ENCODE results near the gene SLC22A15. TPM values are rescaled to one million over a fixed set of nuclear protein-coding genes. Genes with fewer than 3 reads are reported as not detected.
A peak's percentile ranks its signal among the peaks of the same experiment; 100 is the strongest.

The SLC22A15 gene
- total RNA-seq, result 1 to 10 TPM; 1.5 to 2.6 TPM

- peaks cover 8% of the 10 kb centered on the region for H3K4me1 Mint-ChIP-seq (ENCODE audit: low read depth)
- H3K36me3 Mint-ChIP-seq (ENCODE audit: insufficient read depth in 2 of 2), result peaks cover 0 to 5% of the 10 kb centered on the region in 2 donors
- H3K27ac Mint-ChIP-seq, result peak within 1 kb of the TSS; percentile 84
- peaks cover 10% of the 10 kb centered on the region for H3K27me3 Mint-ChIP-seq (ENCODE audit: low read depth)
- peak within 1 kb of the TSS; percentile 89 to 97 for H3K4me3 Mint-ChIP-seq
- ATAC-seq (replicated peaks in 1 of 2) (peak; percentile 85 to 88), DNase-seq (peak; percentile 61 to 67)
- no peaks in the 10 kb centered on the region for H3K9me3 Mint-ChIP-seq
These were observed at the start of gene SLC22A15 for GRCh38 chr1:115976062-115976920. Gene SLC22A15, plus strand, starts transcription at chr1:115976513. Its CDS starts 115 bp downstream, at chr1:115976628.

GRCh38 chr1:115927971-115928370 is 48.3 kb upstream of the SLC22A15 start:
- DNase-seq (no peak), ATAC-seq (replicated peaks in 1 of 2) (no peak)
- no peaks in the 10 kb centered on the region for H3K9me3 Mint-ChIP-seq
- no peaks in the 10 kb centered on the region for H3K4me1 Mint-ChIP-seq (ENCODE audit: low read depth)
- no peaks in the 10 kb centered on the region for H3K27me3 Mint-ChIP-seq (ENCODE audit: low read depth)
- H3K36me3 Mint-ChIP-seq (ENCODE audit: insufficient read depth in 2 of 2), result no peaks in the 10 kb centered on the region
- no peak overlapping the region for H3K4me3 Mint-ChIP-seq
- H3K27ac Mint-ChIP-seq, result no peak overlapping the region

- DNase-seq, result no peak
- Mint-ChIP-seq H3K27ac (no peak overlapping the region), H3K36me3 (ENCODE audit: insufficient read depth in 2 of 2) (no peaks in the 10 kb centered on the region), H3K4me1 (ENCODE audit: low read depth) (no peaks in the 10 kb centered on the region), H3K4me3 (no peak overlapping the region), H3K27me3 (ENCODE audit: low read depth) (no peaks in the 10 kb centered on the region), H3K9me3 (peaks cover 0 to 2% of the 10 kb centered on the region in 2 donors)
- ATAC-seq (replicated peaks in 1 of 2), result no peak
These were observed 46.4 kb upstream of the SLC22A15 start for GRCh38 chr1:115929881-115930280.

- Mint-ChIP-seq H3K27me3 (ENCODE audit: low read depth) (no peaks in the 10 kb centered on the region), H3K27ac (no peak overlapping the region), H3K4me3 (no peak overlapping the region), H3K9me3 (peaks cover 0 to 2% of the 10 kb centered on the region in 2 donors), H3K4me1 (ENCODE audit: low read depth) (no peaks in the 10 kb centered on the region), H3K36me3 (ENCODE audit: insufficient read depth in 2 of 2) (no peaks in the 10 kb centered on the region)
- ATAC-seq (replicated peaks in 1 of 2) (no peak), DNase-seq (no peak)
These were observed 42.7 kb upstream of the SLC22A15 start for GRCh38 chr1:115933625-115934024.

- no peak for DNase-seq
- no peak for ATAC-seq (replicated peaks in 1 of 2)
- Mint-ChIP-seq H3K27ac (no peak overlapping the region), H3K36me3 (ENCODE audit: insufficient read depth in 2 of 2) (no peaks in the 10 kb centered on the region), H3K4me1 (ENCODE audit: low read depth) (no peaks in the 10 kb centered on the region), H3K27me3 (ENCODE audit: low read depth) (no peaks in the 10 kb centered on the region), H3K9me3 (peaks cover 0 to 2% of the 10 kb centered on the region in 2 donors), H3K4me3 (no peak overlapping the region)
These were observed 36.9 kb upstream of the SLC22A15 start for GRCh38 chr1:115939455-115939854.

GRCh38 chr1:115946116-115946515 is 30.2 kb upstream of the SLC22A15 start:
- peaks cover 12% of the 10 kb centered on the region for H3K27me3 Mint-ChIP-seq (ENCODE audit: low read depth)
- H3K9me3 Mint-ChIP-seq, result no peaks in the 10 kb centered on the region
- no peak overlapping the region for H3K27ac Mint-ChIP-seq
- no peak for ATAC-seq (replicated peaks in 1 of 2)
- no peaks in the 10 kb centered on the region for H3K36me3 Mint-ChIP-seq (ENCODE audit: insufficient read depth in 2 of 2)
- no peak for DNase-seq
- H3K4me3 Mint-ChIP-seq, result no peak overlapping the region
- no peaks in the 10 kb centered on the region for H3K4me1 Mint-ChIP-seq (ENCODE audit: low read depth)

- Mint-ChIP-seq H3K4me3 (no peak overlapping the region), H3K27ac (no peak overlapping the region), H3K27me3 (ENCODE audit: low read depth) (peaks cover 12% of the 10 kb centered on the region), H3K9me3 (no peaks in the 10 kb centered on the region), H3K4me1 (ENCODE audit: low read depth) (peaks cover 5% of the 10 kb centered on the region), H3K36me3 (ENCODE audit: insufficient read depth in 2 of 2) (no peaks in the 10 kb centered on the region)
- DNase-seq (no peak), ATAC-seq (replicated peaks in 1 of 2) (no peak)
These were observed 27.2 kb upstream of the SLC22A15 start for GRCh38 chr1:115949156-115949555.

GRCh38 chr1:115951560-115951959 is 24.8 kb upstream of the SLC22A15 start:
- Mint-ChIP-seq H3K4me1 (ENCODE audit: low read depth) (peaks cover 5% of the 10 kb centered on the region), H3K27me3 (ENCODE audit: low read depth) (peaks cover 23% of the 10 kb centered on the region), H3K4me3 (no peak overlapping the region), H3K9me3 (no peaks in the 10 kb centered on the region), H3K36me3 (ENCODE audit: insufficient read depth in 2 of 2) (no peaks in the 10 kb centered on the region), H3K27ac (no peak overlapping the region)
- DNase-seq, result no peak
- no peak for ATAC-seq (replicated peaks in 1 of 2)

- peaks cover 33% of the 10 kb centered on the region for H3K27me3 Mint-ChIP-seq (ENCODE audit: low read depth)
- no peak overlapping the region for H3K27ac Mint-ChIP-seq
- ATAC-seq (replicated peaks in 1 of 2), result no peak
- H3K4me3 Mint-ChIP-seq, result no peak overlapping the region
- no peaks in the 10 kb centered on the region for H3K36me3 Mint-ChIP-seq (ENCODE audit: insufficient read depth in 2 of 2)
- H3K9me3 Mint-ChIP-seq, result no peaks in the 10 kb centered on the region
- peaks cover 5% of the 10 kb centered on the region for H3K4me1 Mint-ChIP-seq (ENCODE audit: low read depth)
- no peak for DNase-seq
These were observed 23.8 kb upstream of the SLC22A15 start for GRCh38 chr1:115952547-115952946.

GRCh38 chr1:115953180-115953579 is 23.1 kb upstream of the SLC22A15 start:
- H3K27ac Mint-ChIP-seq, result no peak overlapping the region
- H3K27me3 Mint-ChIP-seq (ENCODE audit: low read depth), result peaks cover 38% of the 10 kb centered on the region
- peaks cover 5% of the 10 kb centered on the region for H3K4me1 Mint-ChIP-seq (ENCODE audit: low read depth)
- DNase-seq (no peak), ATAC-seq (replicated peaks in 1 of 2) (no peak)
- H3K36me3 Mint-ChIP-seq (ENCODE audit: insufficient read depth in 2 of 2), result no peaks in the 10 kb centered on the region
- H3K9me3 Mint-ChIP-seq, result no peaks in the 10 kb centered on the region
- no peak overlapping the region for H3K4me3 Mint-ChIP-seq

- H3K27me3 Mint-ChIP-seq (ENCODE audit: low read depth), result peaks cover 29% of the 10 kb centered on the region
- H3K9me3 Mint-ChIP-seq, result no peaks in the 10 kb centered on the region
- no peak for DNase-seq
- no peaks in the 10 kb centered on the region for H3K36me3 Mint-ChIP-seq (ENCODE audit: insufficient read depth in 2 of 2)
- no peak overlapping the region for H3K27ac Mint-ChIP-seq
- ATAC-seq (replicated peaks in 1 of 2), result no peak
- H3K4me1 Mint-ChIP-seq (ENCODE audit: low read depth), result peaks cover 5% of the 10 kb centered on the region
- no peak overlapping the region for H3K4me3 Mint-ChIP-seq
These were observed 21.6 kb upstream of the SLC22A15 start for GRCh38 chr1:115954684-115955083.

GRCh38 chr1:115955228-115955627 is 21.1 kb upstream of the SLC22A15 start:
- no peaks in the 10 kb centered on the region for H3K9me3 Mint-ChIP-seq
- H3K27me3 Mint-ChIP-seq (ENCODE audit: low read depth), result peaks cover 26% of the 10 kb centered on the region
- no peak overlapping the region for H3K4me3 Mint-ChIP-seq
- ATAC-seq (replicated peaks in 1 of 2), result no peak
- H3K36me3 Mint-ChIP-seq (ENCODE audit: insufficient read depth in 2 of 2), result no peaks in the 10 kb centered on the region
- DNase-seq, result no peak
- H3K27ac Mint-ChIP-seq, result no peak overlapping the region
- peaks cover 5% of the 10 kb centered on the region for H3K4me1 Mint-ChIP-seq (ENCODE audit: low read depth)

GRCh38 chr1:115958866-115959265 is 17.4 kb upstream of the SLC22A15 start:
- Mint-ChIP-seq H3K36me3 (ENCODE audit: insufficient read depth in 2 of 2) (no peaks in the 10 kb centered on the region), H3K27ac (no peak overlapping the region), H3K4me1 (ENCODE audit: low read depth) (no peaks in the 10 kb centered on the region), H3K4me3 (no peak overlapping the region), H3K9me3 (no peaks in the 10 kb centered on the region), H3K27me3 (ENCODE audit: low read depth) (peaks cover 43% of the 10 kb centered on the region)
- DNase-seq (no peak), ATAC-seq (replicated peaks in 1 of 2) (no peak)

GRCh38 chr1:115969509-115969908 is 6.8 kb upstream of the SLC22A15 start:
- Mint-ChIP-seq H3K27me3 (ENCODE audit: low read depth) (peaks cover 21% of the 10 kb centered on the region), H3K4me3 (no peak overlapping the region), H3K36me3 (ENCODE audit: insufficient read depth in 2 of 2) (no peaks in the 10 kb centered on the region), H3K27ac (no peak overlapping the region), H3K4me1 (ENCODE audit: low read depth) (no peaks in the 10 kb centered on the region), H3K9me3 (no peaks in the 10 kb centered on the region)
- DNase-seq (peak in 1 of 2 donors; percentile 8), ATAC-seq (replicated peaks in 1 of 2) (peak in 1 of 2 donors; percentile 30)
